NB4 (cell line): Measurements from ENCODE around the gene DSP.

Experiments
- MYC ChIP-seq: IDR thresholded peaks from 2 replicates; pipeline ENCODE4 v1.6.1; 2011; ENCODE audit warnings: low read depth, low read length
- TF ChIP-seq, protein P1 (sequence below): IDR thresholded peaks from one replicate; pipeline ENCODE4 v1.5.1; 2012; ENCODE audit warnings: low read depth, low read length

DNA sequence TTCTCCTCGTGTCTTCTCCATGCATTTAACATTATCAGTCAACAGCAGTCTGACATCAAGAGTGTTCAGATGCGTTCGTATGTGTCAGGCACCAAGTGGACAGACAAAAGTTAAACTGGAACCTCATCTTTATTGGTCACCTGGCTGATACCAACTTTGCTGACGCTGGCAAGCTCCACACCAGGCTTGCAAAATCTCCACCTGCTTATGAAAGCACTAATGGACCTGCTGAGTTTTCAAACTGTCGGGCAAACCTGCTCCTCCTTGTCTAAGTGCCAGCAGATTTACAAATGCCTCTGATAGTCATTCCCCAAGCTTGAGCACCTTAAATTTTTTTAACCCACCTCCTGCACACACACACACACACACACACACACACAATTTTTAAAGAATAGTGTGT lies 27.9 kb upstream of the DSP start:
- TF ChIP-seq, protein P1, sequence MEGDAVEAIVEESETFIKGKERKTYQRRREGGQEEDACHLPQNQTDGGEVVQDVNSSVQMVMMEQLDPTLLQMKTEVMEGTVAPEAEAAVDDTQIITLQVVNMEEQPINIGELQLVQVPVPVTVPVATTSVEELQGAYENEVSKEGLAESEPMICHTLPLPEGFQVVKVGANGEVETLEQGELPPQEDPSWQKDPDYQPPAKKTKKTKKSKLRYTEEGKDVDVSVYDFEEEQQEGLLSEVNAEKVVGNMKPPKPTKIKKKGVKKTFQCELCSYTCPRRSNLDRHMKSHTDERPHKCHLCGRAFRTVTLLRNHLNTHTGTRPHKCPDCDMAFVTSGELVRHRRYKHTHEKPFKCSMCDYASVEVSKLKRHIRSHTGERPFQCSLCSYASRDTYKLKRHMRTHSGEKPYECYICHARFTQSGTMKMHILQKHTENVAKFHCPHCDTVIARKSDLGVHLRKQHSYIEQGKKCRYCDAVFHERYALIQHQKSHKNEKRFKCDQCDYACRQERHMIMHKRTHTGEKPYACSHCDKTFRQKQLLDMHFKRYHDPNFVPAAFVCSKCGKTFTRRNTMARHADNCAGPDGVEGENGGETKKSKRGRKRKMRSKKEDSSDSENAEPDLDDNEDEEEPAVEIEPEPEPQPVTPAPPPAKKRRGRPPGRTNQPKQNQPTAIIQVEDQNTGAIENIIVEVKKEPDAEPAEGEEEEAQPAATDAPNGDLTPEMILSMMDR = no peak
- TF ChIP-seq MYC = no peak
